GM12878 (cell line): Measurements from ENCODE around the gene COPB1. TPM values are rescaled to one million over a fixed set of nuclear protein-coding genes. Genes with fewer than 3 reads are reported as not detected.
A peak's percentile ranks its signal among the peaks of the same experiment; 100 is the strongest.

ENCODE experiments used
- EED ChIP-seq: sonication (generic); IDR thresholded peaks from 2 replicates; pipeline ENCODE4 v1.6.1; 2016; ENCODE audit warnings: antibody characterized with exemption, low read depth
- HCFC1 ChIP-seq: fragments of 150-350 bp; IDR thresholded peaks from 2 replicates; pipeline ENCODE4 v1.6.1; 2014; ENCODE audit warnings: low read length
- MXI1 ChIP-seq: fragments of 150-350 bp; IDR thresholded peaks from 2 replicates; pipeline ENCODE4 v1.6.1; 2011; ENCODE audit warnings: low read depth, mild to moderate bottlenecking, inconsistent platforms, low read length, improper control_type of control experiment
- NFIC ChIP-seq: IDR thresholded peaks from 2 replicates; pipeline ENCODE4 v1.6.1; 2012; ENCODE audit warnings: low read depth, mild to moderate bottlenecking, inconsistent platforms, low read length, moderate library complexity
- NR2C2 ChIP-seq: IDR thresholded peaks from 2 replicates; pipeline ENCODE4 v1.6.1; 2011; ENCODE audit warnings: borderline replicate concordance, low read depth; ENCODE audit not compliant: control insufficient read depth, insufficient read length
- PAX8 ChIP-seq: fragments of 450-650 bp; IDR thresholded peaks from 2 replicates; pipeline ENCODE4 v1.6.1; 2017; ENCODE audit warnings: mild to moderate bottlenecking, moderate library complexity
- RCOR1 ChIP-seq: conservative IDR thresholded peaks from 2 replicates; pipeline ENCODE4 v1.6.1; 2012; ENCODE audit warnings: low read depth, low read length, improper control_type of control experiment
- RFX5 ChIP-seq: IDR thresholded peaks from 2 replicates; pipeline ENCODE4 v1.6.1; 2011; ENCODE audit warnings: low read depth, low read length, improper control_type of control experiment
- SMC3 ChIP-seq: IDR thresholded peaks from 2 replicates; pipeline ENCODE4 v1.6.1; 2011; ENCODE audit warnings: low read length, improper control_type of control experiment, borderline replicate concordance
- TAF1 ChIP-seq: IDR thresholded peaks from 2 replicates; pipeline ENCODE4 v1.6.1; 2011; ENCODE audit warnings: mild to moderate bottlenecking, low read depth, low read length, borderline replicate concordance
- YBX1 ChIP-seq: fragments of 450-650 bp; IDR thresholded peaks from 2 replicates; pipeline ENCODE4 v1.6.1; 2016; ENCODE audit warnings: antibody characterized with exemption
- ZNF384 ChIP-seq: IDR thresholded peaks from 2 replicates; pipeline ENCODE4 v1.6.1; 2012; ENCODE audit warnings: low read depth, mild to moderate bottlenecking, low read length, improper control_type of control experiment, borderline replicate concordance
- polyA plus RNA-seq, 11 experiments: library from polyadenylated mRNA; depleted of rRNA in 4 of 11; unstranded in 6 of 11; stranded (reverse) in 5 of 11; fragments of >200 nt; fragmentation: Nextera tagmentation in 4 of 11; fragmentation: Illumina TruSeq in 1 of 11; extraction: Ambion mirVana in 4 of 11; extraction: Trizol in 1 of 11; gene quantifications; 1 replicate in 1 of 11; 2 replicates in 10 of 11; pipeline versions ENCODE4 v1.2.1 to v1.2.3, GENCODE V29; 2011 to 2016; ENCODE audit warnings: inconsistent platforms in 2 of 11, missing spikeins in 2 of 11, low read depth in 1 of 11
- total RNA-seq, 4 experiments: library from RNA; depleted of rRNA in 3 of 4; stranded (reverse); fragments of >200 nt in 3 of 4; fragmentation: Illumina TruSeq in 1 of 4; extraction: Trizol in 1 of 4; gene quantifications; 2 replicates each; pipeline versions ENCODE4 v1.2.1 to v1.2.3, GENCODE V29; 2013 to 2021
- TF ChIP-seq, protein P1 (sequence below): fragments of 450-650 bp; IDR thresholded peaks from 2 replicates; pipeline ENCODE4 v1.6.1; 2017; ENCODE audit warnings: mild to moderate bottlenecking
- TF ChIP-seq, protein P2 (sequence below): fragments of 450-650 bp; formaldehyde crosslinking; IDR thresholded peaks from 2 replicates; pipeline ENCODE4 v1.4.0; 2022; ENCODE audit warnings: mild to moderate bottlenecking, moderate library complexity
- TF ChIP-seq, protein P3 (sequence below), 3 experiments: IDR thresholded peaks in 2 of 3; conservative IDR thresholded peaks in 1 of 3; 2 replicates each; pipeline ENCODE4 v1.5.1; 2011; ENCODE audit warnings: low read depth in 3 of 3, low read length in 3 of 3, mild to moderate bottlenecking in 3 of 3, control low read depth in 2 of 3, moderate library complexity in 2 of 3, inconsistent platforms in 1 of 3, mixed read lengths in 1 of 3; ENCODE audit not compliant: control insufficient read depth in 2 of 3, insufficient read depth in 1 of 3; ENCODE audit errors: extremely low read depth in 1 of 3
- TF ChIP-seq, protein P4 (sequence below): fragments of 450-650 bp; IDR thresholded peaks from 2 replicates; pipeline ENCODE4 v1.6.1; 2016; ENCODE audit warnings: mild to moderate bottlenecking
- TF ChIP-seq, protein P5 (sequence below): fragments of 450-650 bp; conservative IDR thresholded peaks from 2 replicates; pipeline ENCODE4 v1.6.1; 2017; ENCODE audit warnings: mild to moderate bottlenecking, moderate library complexity
- TF ChIP-seq, protein P6 (sequence below): IDR thresholded peaks from 2 replicates; pipeline ENCODE4 v1.6.1; 2012; ENCODE audit warnings: low read length, inconsistent platforms

Gene COPB1
- total and polyA plus RNA-seq, 10 of the 15 experiments (the other 5 are each of a cell fraction or from before 2014, with no cell fraction given), result 67.0 to 149 (median 109) TPM

DNA sequence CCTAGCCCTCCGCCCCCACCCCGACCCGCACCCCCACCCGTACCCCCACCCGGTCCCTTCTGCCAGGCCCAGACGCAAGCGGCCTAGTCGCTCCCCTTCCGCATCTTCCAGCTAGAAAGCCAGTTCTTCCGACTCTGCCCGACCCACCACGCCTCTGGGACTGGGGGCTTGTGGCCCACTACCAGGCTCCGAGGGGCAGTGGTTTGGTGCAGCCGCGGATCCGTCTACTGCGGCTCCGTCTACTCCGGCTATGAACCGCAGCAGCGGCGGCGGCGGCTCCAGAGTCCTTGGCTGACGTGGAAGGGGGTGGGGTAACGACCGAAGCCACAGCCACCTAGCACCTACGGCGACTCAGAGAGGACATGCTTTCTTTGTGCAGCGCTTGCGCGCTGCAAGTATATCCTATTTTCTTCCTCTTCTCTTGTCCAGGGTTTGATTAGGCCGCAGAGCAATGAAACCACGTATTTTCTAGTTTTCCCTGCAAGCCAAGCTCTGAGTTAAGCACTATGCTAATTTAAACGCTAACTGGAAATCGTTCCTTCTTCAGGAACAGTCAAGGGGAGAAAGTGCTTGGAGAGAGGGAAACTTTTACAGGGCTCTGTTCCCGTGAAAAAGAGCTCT, at the start of gene COPB1 (continued):
- TF ChIP-seq, protein P1, sequence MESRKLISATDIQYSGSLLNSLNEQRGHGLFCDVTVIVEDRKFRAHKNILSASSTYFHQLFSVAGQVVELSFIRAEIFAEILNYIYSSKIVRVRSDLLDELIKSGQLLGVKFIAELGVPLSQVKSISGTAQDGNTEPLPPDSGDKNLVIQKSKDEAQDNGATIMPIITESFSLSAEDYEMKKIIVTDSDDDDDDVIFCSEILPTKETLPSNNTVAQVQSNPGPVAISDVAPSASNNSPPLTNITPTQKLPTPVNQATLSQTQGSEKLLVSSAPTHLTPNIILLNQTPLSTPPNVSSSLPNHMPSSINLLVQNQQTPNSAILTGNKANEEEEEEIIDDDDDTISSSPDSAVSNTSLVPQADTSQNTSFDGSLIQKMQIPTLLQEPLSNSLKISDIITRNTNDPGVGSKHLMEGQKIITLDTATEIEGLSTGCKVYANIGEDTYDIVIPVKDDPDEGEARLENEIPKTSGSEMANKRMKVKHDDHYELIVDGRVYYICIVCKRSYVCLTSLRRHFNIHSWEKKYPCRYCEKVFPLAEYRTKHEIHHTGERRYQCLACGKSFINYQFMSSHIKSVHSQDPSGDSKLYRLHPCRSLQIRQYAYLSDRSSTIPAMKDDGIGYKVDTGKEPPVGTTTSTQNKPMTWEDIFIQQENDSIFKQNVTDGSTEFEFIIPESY, result no peak
- no peak for TF ChIP-seq PAX8
- no peak for TF ChIP-seq YBX1
- TF ChIP-seq RCOR1, result no peak
- peak; percentile 46; the same call in 1 of the 2 replicates for TF ChIP-seq HCFC1
- TF ChIP-seq NR2C2, result no peak
- no peak for TF ChIP-seq NFIC
- TF ChIP-seq SMC3, result no peak
- TF ChIP-seq, protein P2, sequence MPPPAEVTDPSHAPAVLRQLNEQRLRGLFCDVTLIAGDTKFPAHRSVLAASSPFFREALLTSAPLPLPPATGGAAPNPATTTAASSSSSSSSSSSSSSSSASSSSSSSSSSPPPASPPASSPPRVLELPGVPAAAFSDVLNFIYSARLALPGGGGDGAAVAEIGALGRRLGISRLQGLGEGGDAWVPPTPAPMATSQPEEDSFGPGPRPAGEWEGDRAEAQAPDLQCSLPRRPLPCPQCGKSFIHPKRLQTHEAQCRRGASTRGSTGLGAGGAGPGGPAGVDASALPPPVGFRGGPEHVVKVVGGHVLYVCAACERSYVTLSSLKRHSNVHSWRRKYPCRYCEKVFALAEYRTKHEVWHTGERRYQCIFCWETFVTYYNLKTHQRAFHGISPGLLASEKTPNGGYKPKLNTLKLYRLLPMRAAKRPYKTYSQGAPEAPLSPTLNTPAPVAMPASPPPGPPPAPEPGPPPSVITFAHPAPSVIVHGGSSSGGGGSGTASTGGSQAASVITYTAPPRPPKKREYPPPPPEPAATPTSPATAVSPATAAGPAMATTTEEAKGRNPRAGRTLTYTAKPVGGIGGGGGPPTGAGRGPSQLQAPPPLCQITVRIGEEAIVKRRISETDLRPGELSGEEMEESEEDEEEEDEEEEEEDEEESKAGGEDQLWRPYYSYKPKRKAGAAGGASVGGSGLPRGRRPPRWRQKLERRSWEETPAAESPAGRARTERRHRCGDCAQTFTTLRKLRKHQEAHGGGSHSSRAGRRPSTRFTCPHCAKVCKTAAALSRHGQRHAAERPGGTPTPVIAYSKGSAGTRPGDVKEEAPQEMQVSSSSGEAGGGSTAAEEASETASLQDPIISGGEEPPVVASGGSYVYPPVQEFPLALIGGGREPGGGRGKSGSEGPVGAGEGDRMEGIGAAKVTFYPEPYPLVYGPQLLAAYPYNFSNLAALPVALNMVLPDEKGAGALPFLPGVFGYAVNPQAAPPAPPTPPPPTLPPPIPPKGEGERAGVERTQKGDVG, result no peak
- TF ChIP-seq EED, result no peak
- TF ChIP-seq, protein P3, sequence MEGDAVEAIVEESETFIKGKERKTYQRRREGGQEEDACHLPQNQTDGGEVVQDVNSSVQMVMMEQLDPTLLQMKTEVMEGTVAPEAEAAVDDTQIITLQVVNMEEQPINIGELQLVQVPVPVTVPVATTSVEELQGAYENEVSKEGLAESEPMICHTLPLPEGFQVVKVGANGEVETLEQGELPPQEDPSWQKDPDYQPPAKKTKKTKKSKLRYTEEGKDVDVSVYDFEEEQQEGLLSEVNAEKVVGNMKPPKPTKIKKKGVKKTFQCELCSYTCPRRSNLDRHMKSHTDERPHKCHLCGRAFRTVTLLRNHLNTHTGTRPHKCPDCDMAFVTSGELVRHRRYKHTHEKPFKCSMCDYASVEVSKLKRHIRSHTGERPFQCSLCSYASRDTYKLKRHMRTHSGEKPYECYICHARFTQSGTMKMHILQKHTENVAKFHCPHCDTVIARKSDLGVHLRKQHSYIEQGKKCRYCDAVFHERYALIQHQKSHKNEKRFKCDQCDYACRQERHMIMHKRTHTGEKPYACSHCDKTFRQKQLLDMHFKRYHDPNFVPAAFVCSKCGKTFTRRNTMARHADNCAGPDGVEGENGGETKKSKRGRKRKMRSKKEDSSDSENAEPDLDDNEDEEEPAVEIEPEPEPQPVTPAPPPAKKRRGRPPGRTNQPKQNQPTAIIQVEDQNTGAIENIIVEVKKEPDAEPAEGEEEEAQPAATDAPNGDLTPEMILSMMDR (IDR thresholded peaks at IDR 0.05 in 2 of 3, conservative IDR thresholded peaks at IDR 0.05 in 1 of 3; ENCODE audit: control insufficient read depth in 2 of 3, extremely low read depth in 1 of 3, insufficient read depth in 1 of 3, low read depth in 3 of 3, low read length in 3 of 3), result no peak
- peak; percentile 80; the same call in 1 of the 2 replicates for TF ChIP-seq TAF1
- TF ChIP-seq, protein P4, sequence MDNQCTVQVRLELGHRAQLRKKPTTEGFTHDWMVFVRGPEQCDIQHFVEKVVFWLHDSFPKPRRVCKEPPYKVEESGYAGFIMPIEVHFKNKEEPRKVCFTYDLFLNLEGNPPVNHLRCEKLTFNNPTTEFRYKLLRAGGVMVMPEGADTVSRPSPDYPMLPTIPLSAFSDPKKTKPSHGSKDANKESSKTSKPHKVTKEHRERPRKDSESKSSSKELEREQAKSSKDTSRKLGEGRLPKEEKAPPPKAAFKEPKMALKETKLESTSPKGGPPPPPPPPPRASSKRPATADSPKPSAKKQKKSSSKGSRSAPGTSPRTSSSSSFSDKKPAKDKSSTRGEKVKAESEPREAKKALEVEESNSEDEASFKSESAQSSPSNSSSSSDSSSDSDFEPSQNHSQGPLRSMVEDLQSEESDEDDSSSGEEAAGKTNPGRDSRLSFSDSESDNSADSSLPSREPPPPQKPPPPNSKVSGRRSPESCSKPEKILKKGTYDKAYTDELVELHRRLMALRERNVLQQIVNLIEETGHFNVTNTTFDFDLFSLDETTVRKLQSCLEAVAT, result peak; percentile 68
- TF ChIP-seq, protein P5, sequence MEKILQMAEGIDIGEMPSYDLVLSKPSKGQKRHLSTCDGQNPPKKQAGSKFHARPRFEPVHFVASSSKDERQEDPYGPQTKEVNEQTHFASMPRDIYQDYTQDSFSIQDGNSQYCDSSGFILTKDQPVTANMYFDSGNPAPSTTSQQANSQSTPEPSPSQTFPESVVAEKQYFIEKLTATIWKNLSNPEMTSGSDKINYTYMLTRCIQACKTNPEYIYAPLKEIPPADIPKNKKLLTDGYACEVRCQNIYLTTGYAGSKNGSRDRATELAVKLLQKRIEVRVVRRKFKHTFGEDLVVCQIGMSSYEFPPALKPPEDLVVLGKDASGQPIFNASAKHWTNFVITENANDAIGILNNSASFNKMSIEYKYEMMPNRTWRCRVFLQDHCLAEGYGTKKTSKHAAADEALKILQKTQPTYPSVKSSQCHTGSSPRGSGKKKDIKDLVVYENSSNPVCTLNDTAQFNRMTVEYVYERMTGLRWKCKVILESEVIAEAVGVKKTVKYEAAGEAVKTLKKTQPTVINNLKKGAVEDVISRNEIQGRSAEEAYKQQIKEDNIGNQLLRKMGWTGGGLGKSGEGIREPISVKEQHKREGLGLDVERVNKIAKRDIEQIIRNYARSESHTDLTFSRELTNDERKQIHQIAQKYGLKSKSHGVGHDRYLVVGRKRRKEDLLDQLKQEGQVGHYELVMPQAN, result peak; percentile 46
- no peak for TF ChIP-seq ZNF384
- TF ChIP-seq, protein P6, sequence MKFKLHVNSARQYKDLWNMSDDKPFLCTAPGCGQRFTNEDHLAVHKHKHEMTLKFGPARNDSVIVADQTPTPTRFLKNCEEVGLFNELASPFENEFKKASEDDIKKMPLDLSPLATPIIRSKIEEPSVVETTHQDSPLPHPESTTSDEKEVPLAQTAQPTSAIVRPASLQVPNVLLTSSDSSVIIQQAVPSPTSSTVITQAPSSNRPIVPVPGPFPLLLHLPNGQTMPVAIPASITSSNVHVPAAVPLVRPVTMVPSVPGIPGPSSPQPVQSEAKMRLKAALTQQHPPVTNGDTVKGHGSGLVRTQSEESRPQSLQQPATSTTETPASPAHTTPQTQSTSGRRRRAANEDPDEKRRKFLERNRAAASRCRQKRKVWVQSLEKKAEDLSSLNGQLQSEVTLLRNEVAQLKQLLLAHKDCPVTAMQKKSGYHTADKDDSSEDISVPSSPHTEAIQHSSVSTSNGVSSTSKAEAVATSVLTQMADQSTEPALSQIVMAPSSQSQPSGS, result no peak
- no peak for TF ChIP-seq MXI1
- TF ChIP-seq RFX5, result no peak; the same call in 1 of the 2 replicates
